NCI-H1092 treated with DMSO at 0.1 percent for 48 hours (cell line): ENCODE measurements around the gene NAV3.
"Not testable (repeated sequence)": the region's sequence is repeated elsewhere in the genome, so short reads cannot be mapped to it uniquely, and the experiment has no call there.

Experiments used
- DNase-seq: peaks from one replicate; lab custom pipeline; 2025; lab: John Stamatoyannopoulos, UW

Gene NAV3

GRCh38 chr12:78038986-78039385 is 208.3 kb downstream of the NAV3 start:
- DNase-seq, result no peak

DNA sequence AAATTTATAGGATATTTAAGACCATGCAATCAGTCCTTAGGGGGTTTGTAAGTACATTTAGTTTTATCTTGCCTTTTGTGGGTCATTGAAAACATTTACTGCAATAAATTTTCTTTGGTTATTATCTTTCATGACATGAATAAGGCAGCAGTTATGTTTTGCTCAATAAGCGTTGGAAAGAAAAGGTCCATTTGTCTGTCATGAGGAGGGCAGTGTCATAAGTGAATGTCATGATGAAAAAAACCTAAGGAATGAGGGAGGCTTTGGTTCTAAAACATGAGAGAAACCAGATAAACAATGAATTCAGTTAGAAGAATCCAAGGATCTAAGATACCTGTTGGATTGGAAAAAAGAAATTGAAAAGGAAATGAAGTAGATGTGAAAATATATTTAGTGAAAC is 209.4 kb downstream of the NAV3 start:
- DNase-seq, result no peak

DNA sequence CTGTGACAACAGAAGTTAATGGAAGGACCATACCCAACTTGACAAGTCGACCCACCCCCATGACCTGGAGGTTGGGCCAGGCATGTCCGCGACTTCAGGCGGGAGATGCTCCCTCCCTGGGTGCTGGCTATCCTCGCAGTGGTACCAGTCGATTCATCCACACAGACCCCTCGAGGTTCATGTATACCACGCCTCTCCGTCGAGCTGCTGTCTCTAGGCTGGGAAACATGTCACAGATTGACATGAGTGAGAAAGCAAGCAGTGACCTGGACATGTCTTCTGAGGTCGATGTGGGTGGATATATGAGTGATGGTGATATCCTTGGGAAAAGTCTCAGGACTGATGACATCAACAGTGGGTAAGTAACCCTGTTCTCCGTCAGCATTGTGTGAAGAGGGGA is 220.1 kb downstream of the NAV3 start:
- no peak for DNase-seq

DNA sequence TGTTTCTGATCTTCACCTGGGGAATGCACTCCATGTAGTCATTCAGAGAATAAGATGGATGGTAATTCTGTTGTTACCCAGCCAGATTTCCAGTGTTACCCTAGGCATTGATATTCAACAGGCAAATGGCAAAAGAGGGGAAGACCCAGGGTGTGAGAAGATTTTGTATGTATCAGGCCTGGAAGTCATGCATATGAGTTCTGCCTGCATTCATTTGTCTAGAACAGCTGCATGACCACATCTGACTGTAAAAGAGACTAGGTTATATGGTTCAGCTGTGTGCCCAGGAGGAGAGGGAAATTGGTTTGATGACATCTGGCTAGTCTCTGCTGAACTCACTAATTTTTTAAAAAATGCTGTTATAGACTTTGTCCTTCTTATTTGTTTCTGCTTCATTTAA is 224.9 kb downstream of the NAV3 start:
- no peak for DNase-seq

DNA sequence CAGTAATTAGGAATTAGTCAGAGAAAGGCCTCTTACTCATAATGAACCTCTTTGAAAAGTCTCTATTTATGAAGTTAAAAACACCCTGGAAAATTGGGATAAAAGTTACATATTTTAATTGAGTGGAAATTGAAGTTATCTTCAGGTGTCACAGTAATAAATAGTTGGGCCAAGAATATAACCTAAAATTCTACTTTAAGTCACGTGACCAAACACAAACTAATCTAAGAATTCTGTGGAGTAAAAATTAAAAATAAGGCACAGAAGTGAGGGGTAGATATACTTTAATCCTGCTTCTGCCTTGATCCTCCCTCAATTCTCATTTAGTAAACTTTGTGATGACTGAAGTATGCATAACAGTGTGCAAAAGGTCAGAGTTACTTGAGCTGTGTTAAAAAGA is 226.4 kb downstream of the NAV3 start:
- no peak for DNase-seq

DNA sequence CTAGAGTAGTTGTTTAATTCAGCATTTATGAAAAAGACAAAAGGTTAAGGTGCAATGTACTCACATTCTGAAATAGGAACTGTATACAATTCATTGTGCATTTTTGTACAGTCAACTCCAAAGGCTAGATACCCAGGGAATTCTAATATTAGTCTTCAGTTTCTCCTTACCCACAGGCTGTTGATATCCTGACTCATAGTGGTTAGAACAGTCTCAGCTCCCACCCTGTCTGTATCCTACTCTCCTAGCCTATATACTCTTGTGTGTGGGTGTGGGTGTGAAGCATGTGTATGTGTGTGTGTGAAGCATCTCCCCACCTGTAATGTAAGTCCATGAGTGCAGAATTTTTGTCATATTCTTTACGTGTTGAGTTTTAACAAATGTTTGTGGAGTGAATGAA is 229.5 kb downstream of the NAV3 start:
- no peak for DNase-seq

DNA sequence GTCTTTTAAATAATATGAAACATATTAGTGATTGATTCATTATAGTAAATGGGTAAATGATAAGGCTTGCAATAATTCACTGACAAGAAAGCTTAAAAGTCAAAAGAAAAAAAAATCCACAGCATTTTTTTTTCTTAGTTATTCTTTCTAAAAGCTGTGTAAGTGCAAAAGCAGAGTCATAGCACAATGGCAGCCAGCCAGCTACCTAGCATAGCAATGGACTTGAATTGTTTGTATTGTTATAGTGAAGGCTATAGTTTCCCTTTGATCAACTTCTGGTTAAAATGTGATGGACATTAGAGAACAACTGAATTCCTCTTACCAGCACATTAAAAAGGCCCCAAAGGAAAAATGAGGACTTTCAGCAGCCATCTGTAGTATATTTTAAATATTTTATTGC is 232.1 kb downstream of the NAV3 start:
- no peak for DNase-seq

DNA sequence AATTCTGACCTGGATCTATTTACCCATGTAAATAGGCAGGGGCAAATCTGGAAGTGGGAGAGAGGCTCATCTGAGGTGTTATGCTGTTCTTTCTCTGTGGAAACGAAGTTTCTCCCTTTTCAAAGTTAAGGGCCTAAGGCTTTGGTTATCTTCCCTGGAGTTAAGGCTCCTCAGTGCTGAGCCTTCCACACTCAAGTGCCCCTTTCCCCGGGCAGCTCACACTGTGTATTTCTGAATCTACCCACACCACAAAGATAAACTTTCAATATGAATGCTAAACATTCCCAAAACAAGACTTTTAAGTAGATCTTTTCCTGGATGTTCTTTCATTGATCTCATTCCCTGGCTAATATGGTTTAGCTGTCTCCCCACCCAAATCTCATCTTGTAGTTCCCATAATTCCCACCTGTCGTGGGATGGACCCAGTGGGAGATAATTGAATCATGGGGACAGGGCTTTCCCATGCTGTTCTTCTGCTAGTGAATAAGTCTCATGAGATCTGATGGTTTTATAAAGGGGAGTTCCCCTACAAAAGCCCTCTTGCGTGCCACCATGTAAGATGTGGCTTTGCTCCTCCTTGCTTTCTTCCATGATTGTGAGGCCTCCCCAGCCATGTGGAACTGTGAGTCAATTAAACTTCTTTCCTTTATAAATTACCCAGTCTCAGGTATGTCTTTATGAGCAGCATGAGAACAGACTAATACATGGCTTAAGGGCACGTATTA is 251.1 kb downstream of the NAV3 start:
- no peak for DNase-seq

- no peak for DNase-seq
These were observed 255.0 kb downstream of the NAV3 start for GRCh38 chr12:78085542-78086182.

DNA sequence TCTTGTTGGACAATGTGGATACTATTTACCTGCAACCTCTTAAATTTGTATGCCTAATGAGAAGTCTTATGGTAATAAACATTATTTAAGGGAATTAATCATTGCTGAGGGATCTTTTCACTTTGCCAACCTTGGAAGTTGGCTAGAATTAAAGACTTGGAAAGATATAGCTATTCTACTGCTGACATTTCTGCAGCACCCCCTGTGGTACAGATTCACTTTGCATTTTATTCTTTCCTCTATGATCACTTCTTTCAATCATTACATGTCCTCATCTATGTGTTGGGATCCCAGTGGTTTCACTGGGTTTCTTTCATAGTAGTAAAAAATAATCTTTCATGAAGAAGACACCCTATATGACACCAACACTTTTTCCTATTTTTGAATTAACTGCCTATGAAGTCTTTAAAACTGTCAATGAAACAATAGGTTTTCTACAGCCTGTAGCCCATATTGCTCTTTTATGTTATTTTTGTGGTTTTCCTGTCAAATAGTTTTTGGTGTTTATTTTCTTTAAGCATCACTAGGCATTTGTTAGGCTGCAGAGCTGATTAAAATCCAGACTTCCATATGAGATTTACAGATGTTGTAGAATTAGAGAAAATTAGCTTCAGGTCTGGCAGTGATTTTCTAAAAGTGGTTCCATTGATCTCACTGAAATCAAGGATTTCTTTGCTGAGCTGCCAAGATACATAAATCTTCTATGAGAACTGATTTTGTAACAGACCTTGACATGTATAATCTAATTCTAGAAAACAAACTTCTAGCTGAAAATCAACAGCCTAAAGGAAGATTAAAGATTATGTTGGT is 256.1 kb downstream of the NAV3 start:
- DNase-seq, result no peak

DNA sequence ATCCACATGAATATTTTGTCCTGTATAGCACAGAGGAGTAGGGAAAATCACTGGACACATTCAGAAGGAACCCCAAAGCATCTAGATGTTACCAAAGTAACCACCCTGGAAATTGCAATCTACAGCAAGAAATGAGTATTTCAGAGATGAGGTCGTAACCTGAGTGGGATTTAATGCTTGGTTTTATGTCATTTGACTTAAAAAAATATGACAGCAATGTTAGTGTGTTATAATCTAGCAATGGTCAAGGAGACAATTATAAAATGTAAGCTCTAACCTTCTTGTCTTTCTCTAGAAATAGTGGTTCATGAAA is 256.6 kb downstream of the NAV3 start:
- no peak for DNase-seq

- DNase-seq, result no peak
These were observed 257.7 kb downstream of the NAV3 start for GRCh38 chr12:78088391-78088832.

DNA sequence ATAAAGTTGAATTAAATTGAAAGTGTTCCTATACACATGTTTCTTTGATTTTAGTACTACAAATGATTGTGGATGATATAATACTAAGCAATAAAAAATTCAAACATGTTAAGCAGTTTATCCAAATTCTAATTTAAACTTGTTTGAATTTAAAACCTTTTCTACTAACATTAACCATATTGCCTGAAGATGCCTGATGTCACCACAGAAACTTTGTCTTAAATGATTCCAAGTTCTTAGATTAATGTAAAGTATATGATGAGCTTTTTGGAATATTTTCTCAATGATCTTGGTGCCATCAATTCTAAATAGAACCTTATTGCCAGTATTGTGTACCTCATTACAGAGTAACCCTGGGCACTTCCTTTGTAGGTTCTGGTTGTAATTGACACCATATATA is 259.6 kb downstream of the NAV3 start:
- no peak for DNase-seq

- DNase-seq, result no peak
These were observed 264.9 kb downstream of the NAV3 start for GRCh38 chr12:78095623-78096022.

GRCh38 chr12:78096909-78097597 is 266.4 kb downstream of the NAV3 start:
- DNase-seq, result peak; percentile 55

DNA sequence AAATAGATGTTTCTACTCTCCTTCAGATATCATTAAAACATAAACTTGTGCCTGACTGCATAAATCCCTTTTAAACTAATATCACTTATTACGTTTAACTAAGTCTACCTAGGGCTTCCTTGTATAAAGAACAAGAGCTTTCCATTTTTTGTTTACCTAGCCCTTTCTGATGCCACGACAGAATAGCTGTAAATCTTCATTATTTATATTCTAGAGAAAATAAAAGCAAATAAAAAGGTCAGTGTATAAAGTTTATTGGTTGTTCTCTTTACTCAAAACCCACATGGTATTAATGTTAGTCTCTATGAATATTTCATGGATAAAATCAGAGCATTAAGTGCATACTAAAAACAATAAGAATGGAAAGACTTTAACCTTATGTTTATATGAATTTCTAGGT is 269.1 kb downstream of the NAV3 start:
- DNase-seq, result no peak

GRCh38 chr12:78101113-78101876 is 270.6 kb downstream of the NAV3 start:
- DNase-seq, result no peak

DNA sequence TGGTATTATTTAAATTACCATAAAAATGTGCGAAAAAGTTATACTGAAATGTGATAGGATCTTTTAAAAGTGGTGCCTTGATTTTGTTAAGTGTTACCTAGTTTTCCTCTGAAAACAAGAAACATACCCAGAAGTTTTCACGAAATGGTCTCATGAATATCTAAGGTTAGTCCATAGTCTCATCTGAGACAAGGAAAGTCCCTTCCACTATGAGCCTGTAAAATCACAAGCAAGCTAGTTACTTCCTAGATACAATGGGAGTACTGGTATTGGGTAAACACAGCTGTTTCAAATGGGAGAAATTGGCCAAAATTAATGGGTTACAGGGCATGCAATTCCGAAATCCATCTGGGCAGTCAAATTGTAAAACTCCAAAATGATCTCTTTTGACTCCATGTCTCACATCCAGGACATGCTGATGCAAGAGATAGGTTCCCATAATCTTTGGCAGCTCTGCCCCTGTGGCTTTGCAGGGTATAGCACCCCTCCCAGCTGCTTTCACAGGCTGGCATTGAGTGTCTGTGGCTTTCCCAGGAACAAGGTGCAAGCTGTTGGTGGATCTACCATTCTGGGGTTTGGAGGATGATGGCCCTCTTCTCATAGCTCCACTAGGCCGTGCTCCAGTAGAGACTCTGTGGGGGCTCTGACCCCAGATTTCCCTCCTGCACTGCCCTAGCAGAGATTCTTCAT is 271.4 kb downstream of the NAV3 start:
- peak; percentile 3 for DNase-seq

GRCh38 chr12:78102801-78103200 is 272.1 kb downstream of the NAV3 start:
- DNase-seq, result not testable (repeated sequence)

GRCh38 chr12:78115889-78116288 is 285.2 kb downstream of the NAV3 start:
- DNase-seq, result no peak

- no peak for DNase-seq
These were observed 287.3 kb downstream of the NAV3 start for GRCh38 chr12:78118036-78118435.
